ENCODE results near the gene CAMTA1. TPM values are rescaled to one million over a fixed set of nuclear protein-coding genes. Genes with fewer than 3 reads are reported as not detected.
A peak's percentile ranks its signal among the peaks of the same experiment; 100 is the strongest.

CAMTA1 gene
- total RNA-seq, 1 experiment from 2014 or later, result 69.5 TPM

GRCh38 chr1:7079637-7080036 lies 294.4 kb downstream of the CAMTA1 start:
- TF ChIP-seq CTCF (IDR thresholded peaks at IDR 0.05 in 2 of 3, conservative IDR thresholded peaks at IDR 0.05 in 1 of 3; ENCODE audit: borderline replicate concordance in 1 of 3, insufficient read depth in 1 of 3, low read depth in 2 of 3, low read length in 2 of 3) (no peak), CBX3 (IDR thresholded peaks at IDR 0.05; ENCODE audit: low read depth) (0 out of 2 replicates have a peak, but pooled peaks have one; percentile 48)
- ATAC-seq (no peak), DNase-seq (ENCODE audit: low read depth, low spot score) (no peak)
- intact Hi-C loops (cut with micrococcal nuclease), result loop anchor here (10.0 kb wide), 1 partner anchor 535 kb away; no protein-coding TSS in a partner anchor
- CTCF ChIA-PET, result interaction anchor here (1.0 kb wide), 1 partner anchor 9 kb away, joined by 3 read pairs; no protein-coding TSS in a partner anchor
- peaks cover 14% of the 10 kb centered on the region; the same call in 1 of the 2 replicates for H3K27me3 ChIP-seq (ENCODE audit: insufficient read depth, low read length)
- H3K9ac ChIP-seq (ENCODE audit: low read length), result no peak overlapping the region
- H3K79me2 ChIP-seq (ENCODE audit: insufficient read depth, low read length), result no peaks in the 10 kb centered on the region
- no peak overlapping the region for H3K4me3 ChIP-seq (replicated peaks in 1 of 2; ENCODE audit: low read depth in 1 of 2, low read length in 2 of 2)
- H3K27ac ChIP-seq (ENCODE audit: low read depth, low read length), result no peak overlapping the region
- H3K9me3 ChIP-seq (ENCODE audit: control insufficient read depth in 1 of 2, insufficient read depth in 1 of 2, low read depth in 1 of 2, low read length in 2 of 2), result peaks cover 0 to 6% of the 10 kb centered on the region in 2 experiments; a peak in 1 of 4 replicates
- no TSS peak for BruUV-seq (replicated peaks)
- H3K4me1 ChIP-seq (ENCODE audit: control insufficient read depth in 1 of 2, insufficient read depth in 2 of 2, low read length in 2 of 2), result no peaks in the 10 kb centered on the region
- no peaks in the 10 kb centered on the region for H3K9me2 ChIP-seq (ENCODE audit: insufficient read depth)
- no peak overlapping the region for H3K4me2 ChIP-seq (ENCODE audit: low read length)
- H2AFZ ChIP-seq (ENCODE audit: low read depth, low read length, poor library complexity, severe bottlenecking), result no peak overlapping the region
- H4K20me1 ChIP-seq (ENCODE audit: insufficient read depth), result no peaks in the 10 kb centered on the region
- no peaks in the 10 kb centered on the region for H3K36me3 ChIP-seq (ENCODE audit: control insufficient read depth in 1 of 2, insufficient read depth in 2 of 2, low read length in 2 of 2)
- POLR2A ChIA-PET, result no interaction called here
- RAD21 ChIA-PET (ENCODE audit: low non-redundant PET in 1 of 2, low total read pairs in 2 of 2, uncharacterized antibody in 2 of 2, unreplicated experiment in 2 of 2), result no interaction called here

GRCh38 chr1:7084232-7084894 lies 299.1 kb downstream of the CAMTA1 start:
- DNase-seq (ENCODE audit: low read depth, low spot score), result no peak

More at GRCh38 chr1:7084232-7084894, 299.1 kb downstream of the CAMTA1 start:
- no peaks in the 10 kb centered on the region for H3K79me2 ChIP-seq (ENCODE audit: insufficient read depth, low read length)
- H3K4me2 ChIP-seq (ENCODE audit: low read length), result no peak overlapping the region
- no peak overlapping the region for H2AFZ ChIP-seq (ENCODE audit: low read depth, low read length, poor library complexity, severe bottlenecking)
- no TSS peak for BruUV-seq (replicated peaks)
- ChIA-PET POLR2A (no interaction called here), CTCF (interaction anchor here (1.0 to 1.4 kb wide), 2 partner anchors 14 to 42 kb away, joined by 3 to 5 read pairs; no protein-coding TSS in a partner anchor), RAD21 (ENCODE audit: low non-redundant PET in 1 of 2, low total read pairs in 2 of 2, uncharacterized antibody in 2 of 2, unreplicated experiment in 2 of 2) (no interaction called here)
- TF ChIP-seq ZBTB33 (IDR thresholded peaks at IDR 0.05; ENCODE audit: extremely low read depth, insufficient replicate concordance, low read length), result no peak
- TF ChIP-seq SRF (IDR thresholded peaks at IDR 0.05; ENCODE audit: low read depth), result no peak
- TF ChIP-seq MAX (IDR thresholded peaks at IDR 0.05), result no peak
- no peak for TF ChIP-seq CEBPB (IDR thresholded peaks at IDR 0.05; ENCODE audit: low read depth)
- no peak for TF ChIP-seq RAD21 (IDR thresholded peaks at IDR 0.05; ENCODE audit: low read depth)
- TF ChIP-seq CTCF (IDR thresholded peaks at IDR 0.05 in 2 of 3, conservative IDR thresholded peaks at IDR 0.05 in 1 of 3; ENCODE audit: borderline replicate concordance in 1 of 3, insufficient read depth in 1 of 3, low read depth in 2 of 3, low read length in 2 of 3), result no peak
- no peak for TF ChIP-seq FOSL1 (IDR thresholded peaks at IDR 0.05; ENCODE audit: low read depth)
- TF ChIP-seq ATF3 (IDR thresholded peaks at IDR 0.05), result no peak
- TF ChIP-seq ELF1 (IDR thresholded peaks at IDR 0.05; ENCODE audit: borderline replicate concordance, low read depth), result no peak
- TF ChIP-seq CBX3 (IDR thresholded peaks at IDR 0.05; ENCODE audit: low read depth), result no peak
- peaks cover 27% of the 10 kb centered on the region; the same call in 1 of the 2 replicates for H3K27me3 ChIP-seq (ENCODE audit: insufficient read depth, low read length)
- no peak overlapping the region for H3K4me3 ChIP-seq (replicated peaks in 1 of 2; ENCODE audit: low read depth in 1 of 2, low read length in 2 of 2)
- H3K4me1 ChIP-seq (ENCODE audit: control insufficient read depth in 1 of 2, insufficient read depth in 2 of 2, low read length in 2 of 2), result no peaks in the 10 kb centered on the region
- no peak overlapping the region for H3K9ac ChIP-seq (ENCODE audit: low read length)
- peaks cover 0 to 6% of the 10 kb centered on the region in 2 experiments; a peak in 1 of 4 replicates for H3K9me3 ChIP-seq (ENCODE audit: control insufficient read depth in 1 of 2, insufficient read depth in 1 of 2, low read depth in 1 of 2, low read length in 2 of 2)
- no peaks in the 10 kb centered on the region for H4K20me1 ChIP-seq (ENCODE audit: insufficient read depth)
- no peaks in the 10 kb centered on the region for H3K36me3 ChIP-seq (ENCODE audit: control insufficient read depth in 1 of 2, insufficient read depth in 2 of 2, low read length in 2 of 2)
- ATAC-seq, result no peak
- no peak overlapping the region for H3K27ac ChIP-seq (ENCODE audit: low read depth, low read length)
- intact Hi-C loops (cut with micrococcal nuclease), result no loop called here
- no peaks in the 10 kb centered on the region for H3K9me2 ChIP-seq (ENCODE audit: insufficient read depth)

Data from HCT116 (cell line).